Left kidney (tissue), 2 donors: Measurements from ENCODE around the gene FMO2. TPM values are rescaled to one million over a fixed set of nuclear protein-coding genes. Genes with fewer than 3 reads are reported as not detected.

Experiments used
- DNase-seq: peaks from one replicate; pipeline ENCODE4 v3.0.0-alpha.2; 2013
- polyA plus RNA-seq: library from polyadenylated mRNA; unstranded; fragments of 120-200 nt; gene quantifications from one replicate; pipeline ENCODE4 v1.2.1, GENCODE V29; 2013; ENCODE audit not compliant: insufficient read length

The FMO2 gene
- polyA plus RNA-seq, 1 donor: 1.1 TPM

DNA sequence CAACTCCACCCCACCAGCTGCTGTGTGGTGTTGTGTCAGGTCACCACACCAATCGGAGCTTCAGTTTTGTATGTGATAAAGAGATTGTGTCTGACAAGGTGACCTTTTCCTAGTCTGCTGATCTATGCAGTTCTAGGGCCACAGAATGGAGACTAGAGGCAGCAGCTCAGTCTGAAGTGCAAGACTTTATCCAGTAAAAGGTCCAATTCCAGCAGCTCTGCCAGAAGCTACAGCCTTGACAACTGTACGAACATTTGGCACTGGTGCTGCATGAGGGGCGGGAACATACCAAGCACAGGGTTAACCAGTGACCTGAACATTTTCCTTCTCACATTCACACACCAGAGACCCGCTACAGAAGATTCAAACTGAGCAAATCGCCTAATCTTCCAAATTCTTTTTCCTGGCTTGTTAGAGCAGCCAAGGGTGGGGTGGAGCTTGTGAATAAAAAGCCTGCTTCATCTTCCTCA, 72.5 kb downstream of the FMO2 start:
- DNase-seq: no peak

DNA sequence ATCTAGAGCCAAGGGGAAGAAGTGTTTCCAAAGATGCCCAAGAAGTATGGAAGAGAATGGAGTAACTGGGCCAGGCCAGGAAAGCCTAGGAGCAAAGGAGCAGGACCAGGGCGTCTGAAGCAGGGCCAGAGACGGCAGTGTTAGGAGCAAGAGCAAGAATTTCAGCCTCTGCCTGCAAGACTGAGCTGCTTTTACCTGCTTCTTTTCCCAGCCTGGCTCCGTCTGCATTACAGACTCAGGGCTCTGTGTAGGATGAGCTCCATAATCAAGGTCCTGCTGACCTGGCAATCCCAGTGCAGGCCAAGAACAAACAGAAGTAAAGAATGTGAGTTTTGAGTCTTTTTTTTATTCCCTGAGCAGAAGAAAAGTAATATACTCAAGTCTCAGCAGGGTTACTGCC, 73.3 kb downstream of the FMO2 start:
- DNase-seq: no peak

DNA sequence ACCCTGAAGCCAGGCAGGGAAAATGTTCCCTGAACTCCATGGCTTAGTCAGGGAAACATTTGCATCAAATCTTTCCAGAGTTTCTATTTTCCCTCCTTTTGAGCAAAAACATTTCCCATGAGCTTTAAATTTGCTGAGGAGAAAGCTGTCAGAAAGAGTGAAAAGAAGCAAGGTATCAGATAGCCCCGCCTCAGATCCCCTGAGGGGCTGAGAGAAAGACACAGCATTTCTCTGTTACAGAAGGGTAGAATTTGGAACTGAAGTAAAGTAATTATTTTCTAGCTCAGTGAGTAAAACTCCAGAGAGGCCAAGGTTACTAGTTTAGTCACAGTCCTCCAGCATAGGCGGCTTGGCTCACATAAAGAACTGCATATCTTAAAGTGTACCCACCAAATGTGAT, 73.8 kb downstream of the FMO2 start:
- DNase-seq: no peak

Other genes with a start within 250 kb of the FMO2 start
- gene MROH9, start 249.8 kb upstream of the FMO2 start, polyA plus RNA-seq: not detected
- 0.28 TPM for gene FMO3, start 94.4 kb upstream of the FMO2 start, polyA plus RNA-seq
- gene FMO1, start 63.2 kb downstream of the FMO2 start, polyA plus RNA-seq: 215 TPM
- gene FMO4, start 128.9 kb downstream of the FMO2 start, polyA plus RNA-seq: 28.2 TPM